ENCODE results near the gene SIRT5. TPM values are rescaled to one million over a fixed set of nuclear protein-coding genes. Genes with fewer than 3 reads are reported as not detected.

Gene SIRT5
- total RNA-seq, 1 experiment from 2014 or later: 15.9 TPM

DNA sequence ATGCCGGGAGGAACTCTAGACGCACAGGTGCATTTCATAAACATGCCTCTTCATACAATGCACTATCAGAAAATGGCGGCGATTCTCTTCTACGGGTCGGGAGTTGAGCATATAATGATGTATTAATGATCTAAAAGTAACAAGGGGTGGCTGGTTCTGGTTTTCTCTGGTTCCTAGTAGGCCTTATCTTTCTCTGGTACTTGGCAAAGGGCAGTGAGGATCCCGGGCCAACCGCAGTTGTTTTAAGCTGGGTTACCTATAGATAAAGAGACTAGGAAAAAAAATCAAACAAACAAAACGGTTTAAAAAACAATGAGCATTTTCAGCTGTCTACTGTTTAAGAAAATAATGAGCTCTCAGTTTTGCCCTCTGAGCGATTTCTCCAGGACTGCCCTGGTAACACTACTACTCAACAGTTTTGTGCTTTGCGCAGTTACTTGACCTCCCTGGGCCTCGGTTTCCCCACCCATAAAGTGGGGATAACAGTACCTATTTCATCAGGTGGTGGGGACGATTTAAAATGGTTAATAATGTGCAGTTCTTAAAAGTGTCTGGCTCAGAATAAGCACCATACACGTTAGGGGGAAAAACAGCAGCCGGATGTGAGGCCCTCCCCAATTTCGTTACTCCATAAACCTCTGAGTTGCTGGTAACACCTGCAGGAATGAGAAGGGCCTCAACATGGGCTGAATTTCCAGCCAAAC is 1.3 kb upstream of the SIRT5 start:
- peak overlapping the region; percentile 96 for H3K27ac ChIP-seq
- no peaks in the 10 kb centered on the region for H3F3A ChIP-seq (ENCODE audit: insufficient read depth, low read depth)
- H4K20me1 ChIP-seq (ENCODE audit: insufficient read depth): no peaks in the 10 kb centered on the region
- intact Hi-C loops (cut with micrococcal nuclease; ENCODE audit: unreplicated experiment): loop anchor here (5.0 kb wide), 1 partner anchor 86 kb away; the partner anchor contains the start of gene GFOD1
- H3K9me2 ChIP-seq (ENCODE audit: insufficient read depth): no peaks in the 10 kb centered on the region
- POLR2A ChIA-PET (ENCODE audit: unreplicated experiment): interaction anchor here (0.7 kb wide), 2 partner anchors 179 to 1975 kb away, joined by 3 read pairs; no protein-coding TSS in a partner anchor
- TF ChIP-seq EZH2 (IDR thresholded peaks at IDR 0.05; ENCODE audit: low read depth): no peak
- TF ChIP-seq, protein P1, sequence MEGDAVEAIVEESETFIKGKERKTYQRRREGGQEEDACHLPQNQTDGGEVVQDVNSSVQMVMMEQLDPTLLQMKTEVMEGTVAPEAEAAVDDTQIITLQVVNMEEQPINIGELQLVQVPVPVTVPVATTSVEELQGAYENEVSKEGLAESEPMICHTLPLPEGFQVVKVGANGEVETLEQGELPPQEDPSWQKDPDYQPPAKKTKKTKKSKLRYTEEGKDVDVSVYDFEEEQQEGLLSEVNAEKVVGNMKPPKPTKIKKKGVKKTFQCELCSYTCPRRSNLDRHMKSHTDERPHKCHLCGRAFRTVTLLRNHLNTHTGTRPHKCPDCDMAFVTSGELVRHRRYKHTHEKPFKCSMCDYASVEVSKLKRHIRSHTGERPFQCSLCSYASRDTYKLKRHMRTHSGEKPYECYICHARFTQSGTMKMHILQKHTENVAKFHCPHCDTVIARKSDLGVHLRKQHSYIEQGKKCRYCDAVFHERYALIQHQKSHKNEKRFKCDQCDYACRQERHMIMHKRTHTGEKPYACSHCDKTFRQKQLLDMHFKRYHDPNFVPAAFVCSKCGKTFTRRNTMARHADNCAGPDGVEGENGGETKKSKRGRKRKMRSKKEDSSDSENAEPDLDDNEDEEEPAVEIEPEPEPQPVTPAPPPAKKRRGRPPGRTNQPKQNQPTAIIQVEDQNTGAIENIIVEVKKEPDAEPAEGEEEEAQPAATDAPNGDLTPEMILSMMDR (conservative IDR thresholded peaks at IDR 0.05): no peak
- BruUV-seq (replicated peaks): no TSS peak
- no peaks in the 10 kb centered on the region for H3K27me3 ChIP-seq (ENCODE audit: insufficient read depth, low read depth)
- H3K79me2 ChIP-seq (ENCODE audit: low read depth): peaks cover 30% of the 10 kb centered on the region
- DNase-seq: no peak
- H3K9me3 ChIP-seq (ENCODE audit: insufficient read depth, low read depth): 0 out of 2 replicates have a peak, but pooled peaks cover 4% of the 10 kb centered on the region
- no peaks in the 10 kb centered on the region for H3K36me3 ChIP-seq (ENCODE audit: low read depth)
- CTCF ChIA-PET: no interaction called here
- H3K4me3 ChIP-seq: peak overlapping the region; percentile 92
- H3K4me2 ChIP-seq: peak overlapping the region; percentile 86
- H3K4me1 ChIP-seq (replicated peaks; ENCODE audit: insufficient read depth): peaks cover 17% of the 10 kb centered on the region
- H2AFZ ChIP-seq: peak overlapping the region; percentile 77

DNA sequence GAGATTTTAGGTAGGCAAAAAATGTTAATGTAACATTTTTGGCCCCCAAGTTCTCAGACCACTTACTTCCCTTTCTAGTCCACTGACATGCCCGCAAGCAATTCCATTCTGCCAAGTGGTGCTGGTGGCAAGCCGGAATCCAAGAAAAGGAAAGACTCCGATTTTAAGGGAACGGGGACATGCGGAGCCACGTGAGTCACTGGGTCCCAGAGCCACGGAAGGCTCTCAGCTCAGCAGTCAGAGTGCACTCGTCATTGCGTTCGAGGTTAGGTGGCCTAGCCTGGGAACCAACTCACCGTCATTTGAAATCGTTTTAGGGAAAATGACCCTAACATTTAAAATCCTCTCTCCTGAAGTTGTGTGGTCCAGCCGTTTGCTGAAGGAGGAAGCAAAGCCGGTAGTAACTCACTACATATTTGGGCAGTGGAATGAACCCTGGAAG is 711 bp upstream of the SIRT5 start:
- BruUV-seq (replicated peaks): TSS peak; percentile 77
- TF ChIP-seq EZH2 (IDR thresholded peaks at IDR 0.05; ENCODE audit: low read depth): no peak
- TF ChIP-seq, protein P1 (conservative IDR thresholded peaks at IDR 0.05): no peak; the same call in 1 of the 2 replicates
- Histone ChIP-seq H4K20me1 (ENCODE audit: insufficient read depth) (no peaks in the 10 kb centered on the region), H3K4me3 (peak overlapping the region; percentile 92), H2AFZ (peak overlapping the region; percentile 77), H3K9me2 (ENCODE audit: insufficient read depth) (no peaks in the 10 kb centered on the region), H3K9me3 (ENCODE audit: insufficient read depth, low read depth) (0 out of 2 replicates have a peak, but pooled peaks cover 5% of the 10 kb centered on the region), H3K79me2 (ENCODE audit: low read depth) (peaks cover 30% of the 10 kb centered on the region), H3K36me3 (ENCODE audit: low read depth) (no peaks in the 10 kb centered on the region), H3K27ac (peak overlapping the region; percentile 96), H3K27me3 (ENCODE audit: insufficient read depth, low read depth) (no peaks in the 10 kb centered on the region), H3K4me2 (peak overlapping the region; percentile 86), H3F3A (ENCODE audit: insufficient read depth, low read depth) (no peaks in the 10 kb centered on the region), H3K4me1 (replicated peaks; ENCODE audit: insufficient read depth) (peaks cover 17% of the 10 kb centered on the region)
- POLR2A ChIA-PET (ENCODE audit: unreplicated experiment): interaction anchor here (0.6 to 0.7 kb wide), 3 partner anchors 179 to 1975 kb away, joined by 3 to 4 read pairs (median 3); no protein-coding TSS in a partner anchor
- CTCF ChIA-PET: interaction anchor here (1.5 kb wide), 1 partner anchor 16 kb away, joined by 7 read pairs; no protein-coding TSS in a partner anchor
- peak; percentile 19 to 54 for DNase-seq
- intact Hi-C loops (cut with micrococcal nuclease; ENCODE audit: unreplicated experiment): loop anchor here (1.0 to 5.0 kb wide), 4 partner anchors 42 to 245 kb away; partner anchors contain the start of genes GFOD1, NOL7 and TBC1D7

DNA sequence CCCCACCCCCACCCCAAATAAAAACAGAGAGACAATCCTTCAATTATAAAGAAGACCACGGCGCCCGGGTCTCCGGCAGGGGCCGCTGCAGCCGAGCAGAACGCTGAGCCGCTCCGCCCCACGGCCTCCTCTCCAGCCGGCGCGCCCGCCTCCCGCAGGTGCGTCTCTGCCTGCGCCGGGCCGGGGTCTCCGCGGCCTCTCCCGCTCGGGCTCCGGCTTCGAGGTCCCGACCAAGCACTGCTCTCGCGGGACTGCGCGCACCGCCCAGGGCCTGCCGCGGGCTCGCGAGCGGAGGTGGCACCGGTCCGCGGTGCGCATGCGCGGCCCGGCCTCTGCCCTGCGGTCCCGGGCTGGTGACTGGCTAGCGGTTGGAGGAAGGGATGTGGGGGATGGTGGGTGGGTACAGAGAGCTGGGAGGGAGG is 241 bp upstream of the SIRT5 start:
- no peaks in the 10 kb centered on the region for H3F3A ChIP-seq (ENCODE audit: insufficient read depth, low read depth)
- POLR2A ChIA-PET (ENCODE audit: unreplicated experiment): interaction anchor here (0.5 to 1.5 kb wide), 13 partner anchors 9 to 494 kb away, joined by 3 to 9 read pairs (median 4); partner anchors contain the start of genes NOL7 and TBC1D7
- peak overlapping the region; percentile 86 for H2AFZ ChIP-seq
- peaks cover 17% of the 10 kb centered on the region for H3K4me1 ChIP-seq (replicated peaks; ENCODE audit: insufficient read depth)
- H3K9me3 ChIP-seq (ENCODE audit: insufficient read depth, low read depth): 0 out of 2 replicates have a peak, but pooled peaks cover 5% of the 10 kb centered on the region
- H3K27me3 ChIP-seq (ENCODE audit: insufficient read depth, low read depth): no peaks in the 10 kb centered on the region
- H3K27ac ChIP-seq: peak overlapping the region; percentile 96
- CTCF ChIA-PET: interaction anchor here (0.6 to 2.0 kb wide), 4 partner anchors 10 to 245 kb away, joined by 4 to 7 read pairs (median 6); partner anchors contain the start of genes NOL7 and TBC1D7
- peaks cover 30% of the 10 kb centered on the region for H3K79me2 ChIP-seq (ENCODE audit: low read depth)
- BruUV-seq (replicated peaks): no TSS peak
- intact Hi-C loops (cut with micrococcal nuclease; ENCODE audit: unreplicated experiment): loop anchor here (1.0 to 5.0 kb wide), 4 partner anchors 41 to 245 kb away; partner anchors contain the start of genes GFOD1, NOL7 and TBC1D7
- DNase-seq: peak; percentile 80 to 96
- peak overlapping the region; percentile 86 for H3K4me2 ChIP-seq
- H3K9me2 ChIP-seq (ENCODE audit: insufficient read depth): no peaks in the 10 kb centered on the region
- H4K20me1 ChIP-seq (ENCODE audit: insufficient read depth): no peaks in the 10 kb centered on the region
- TF ChIP-seq, protein P1 (conservative IDR thresholded peaks at IDR 0.05): peak; percentile 52
- no peak for TF ChIP-seq EZH2 (IDR thresholded peaks at IDR 0.05; ENCODE audit: low read depth)
- H3K4me3 ChIP-seq: peak overlapping the region; percentile 92
- no peaks in the 10 kb centered on the region for H3K36me3 ChIP-seq (ENCODE audit: low read depth)
